ENCODE data around the gene FASTKD1.
"Not testable (repeated sequence)": the region's sequence is repeated elsewhere in the genome, so short reads cannot be mapped to it uniquely, and the experiment has no call there.

FASTKD1 gene

GRCh38 chr2:169573160-169573973 is at the start of gene FASTKD1:
Gene FASTKD1, minus strand, starts transcription at chr2:169573865. Its CDS starts 1,836 bp downstream, at chr2:169572029.
- peak; percentile 89 for DNase-seq

- DNase-seq, result no peak
These were observed 49.6 kb upstream of the FASTKD1 start for GRCh38 chr2:169623235-169623634.

- no peak for DNase-seq
These were observed 46.8 kb upstream of the FASTKD1 start for GRCh38 chr2:169620509-169620908.

DNA sequence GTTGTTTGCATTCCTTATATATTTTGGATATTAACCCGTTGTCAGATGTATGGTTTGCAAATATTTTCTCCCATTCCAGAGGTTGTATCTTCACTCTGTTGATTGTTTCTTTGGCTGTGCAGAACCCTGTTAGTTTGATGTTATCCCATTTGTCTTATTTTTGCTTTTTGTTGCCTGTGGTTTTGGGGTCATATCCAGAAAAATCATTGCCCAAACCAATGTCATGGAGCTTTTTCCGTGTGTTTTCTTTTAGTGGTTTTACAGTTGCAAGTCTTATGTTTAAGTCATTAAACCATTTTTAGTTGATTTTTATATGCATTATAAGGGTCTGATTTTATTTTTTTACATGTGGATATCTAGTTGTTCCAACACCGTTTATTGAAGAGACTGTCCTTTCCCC is 46.3 kb upstream of the FASTKD1 start:
- DNase-seq, result no peak

GRCh38 chr2:169615982-169616381 is 42.3 kb upstream of the FASTKD1 start:
- not testable (repeated sequence) for DNase-seq

- no peak for DNase-seq
These were observed 40.2 kb upstream of the FASTKD1 start for GRCh38 chr2:169613876-169614275.

DNA sequence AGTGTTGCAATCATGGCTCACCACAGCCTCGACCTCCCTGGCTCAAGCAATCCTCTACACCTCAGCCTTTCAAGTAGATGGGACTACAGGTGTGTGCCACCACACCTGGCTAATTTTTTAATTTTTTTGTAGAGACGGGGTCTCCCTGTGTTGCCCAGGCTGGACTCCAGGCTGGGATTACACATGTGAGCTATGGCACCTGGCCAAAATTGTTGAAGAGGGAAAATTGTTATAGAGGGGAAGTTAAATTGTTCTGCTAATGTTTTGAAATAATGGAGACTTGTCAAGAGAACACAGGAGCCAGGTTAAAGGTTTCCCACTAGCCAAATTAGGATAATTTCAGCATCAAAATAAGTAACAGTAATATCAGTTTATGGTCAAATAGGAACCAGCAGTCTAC is 35.6 kb upstream of the FASTKD1 start:
- DNase-seq, result no peak

DNA sequence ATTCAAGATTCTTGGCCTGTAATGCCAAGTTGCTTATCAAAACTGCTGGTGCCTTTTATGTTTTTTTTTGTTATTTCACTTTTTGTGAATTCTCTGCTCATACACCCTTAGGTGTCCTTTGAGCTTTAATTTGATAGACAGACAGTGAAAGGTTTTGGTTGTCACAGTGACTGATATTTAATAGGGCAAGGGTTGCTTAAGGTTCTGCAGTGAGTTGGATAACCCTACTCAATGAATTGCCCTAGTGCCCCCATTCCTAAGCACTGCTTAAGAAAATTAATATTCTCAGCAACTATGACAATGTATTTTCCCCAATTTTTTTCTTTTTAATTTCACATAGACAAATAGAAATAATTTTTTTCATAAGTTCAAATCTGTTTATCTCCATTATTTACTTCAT is 25.9 kb upstream of the FASTKD1 start:
- DNase-seq, result no peak

- no peak for DNase-seq
These were observed 25.3 kb upstream of the FASTKD1 start for GRCh38 chr2:169598982-169599381.

GRCh38 chr2:169596546-169596945 is 22.9 kb upstream of the FASTKD1 start:
- not testable (repeated sequence) for DNase-seq

DNA sequence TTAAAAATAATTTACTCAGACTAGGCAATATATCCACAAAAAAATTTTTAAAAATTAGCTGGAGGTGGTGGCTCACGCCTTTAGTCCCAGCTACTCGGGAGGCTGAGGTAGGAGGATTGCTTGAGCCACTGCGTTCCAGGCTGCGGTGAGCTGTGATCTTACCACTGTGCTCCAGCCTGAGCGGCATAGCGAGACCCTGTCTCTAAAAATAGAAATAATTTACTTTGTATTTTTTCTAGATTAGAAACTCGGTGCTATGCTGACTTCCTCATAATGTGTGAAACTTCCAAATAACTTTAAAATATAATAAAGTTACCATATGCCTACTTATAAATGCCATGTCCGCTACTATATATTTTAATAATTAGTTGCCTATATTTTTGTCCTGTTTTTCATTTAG is 17.1 kb upstream of the FASTKD1 start:
- DNase-seq, result no peak

- no peak for DNase-seq
These were observed 12.0 kb upstream of the FASTKD1 start for GRCh38 chr2:169585673-169586072.

DNA sequence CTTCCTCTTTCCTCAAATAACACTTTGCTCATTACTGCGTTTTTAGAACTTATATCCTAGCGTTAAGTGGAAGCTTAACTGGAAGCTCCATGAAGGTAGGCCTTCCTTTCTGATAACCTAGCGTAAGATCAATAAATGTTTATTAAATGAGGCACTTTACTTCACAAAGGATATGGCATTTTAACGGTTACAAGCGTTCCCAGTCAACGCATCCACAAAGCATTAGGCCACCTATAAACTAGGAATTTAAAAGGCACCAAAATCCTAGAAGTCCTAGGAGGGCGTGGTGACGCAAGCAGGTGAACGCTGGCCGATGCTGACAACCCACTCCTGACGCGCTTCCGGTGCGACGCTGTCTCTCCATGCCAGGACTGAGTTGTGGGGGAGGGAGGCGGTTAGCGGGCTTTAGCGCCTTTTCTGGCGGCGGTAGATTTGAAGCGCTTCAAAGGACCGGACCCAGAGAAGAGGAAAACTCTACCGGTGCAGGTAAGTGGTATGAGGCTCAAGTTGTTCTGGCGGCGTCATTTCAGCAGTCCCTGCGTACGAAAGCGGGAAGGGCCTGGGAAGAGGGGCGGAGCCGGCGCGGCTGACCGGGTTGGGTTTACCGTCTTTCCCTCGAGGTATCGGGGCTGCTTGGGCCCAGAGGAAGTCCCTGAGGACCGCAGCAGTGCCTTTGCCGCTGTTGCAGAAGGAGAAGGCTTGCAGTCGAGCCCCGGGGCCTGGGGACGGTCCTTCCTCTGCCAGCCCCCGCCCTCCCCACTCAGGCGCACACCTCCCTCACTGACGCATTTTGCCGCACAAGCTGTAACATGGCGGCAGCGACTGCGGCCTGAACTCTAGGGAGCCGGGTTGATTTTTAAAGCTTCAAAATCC is 10.6 kb upstream of the FASTKD1 start, which contains the start of gene PPIG:
PPIG (plus strand) TSS at position 347 of the 873 bp plus-strand sequence. CDS start 19,691 bp downstream, outside the sequence.
- peak; percentile 90 for DNase-seq

GRCh38 chr2:169583518-169583917 is 9.9 kb upstream of the FASTKD1 start:
- no peak for DNase-seq

GRCh38 chr2:169582552-169583266 is 9.0 kb upstream of the FASTKD1 start:
- DNase-seq, result not testable (repeated sequence)

DNA sequence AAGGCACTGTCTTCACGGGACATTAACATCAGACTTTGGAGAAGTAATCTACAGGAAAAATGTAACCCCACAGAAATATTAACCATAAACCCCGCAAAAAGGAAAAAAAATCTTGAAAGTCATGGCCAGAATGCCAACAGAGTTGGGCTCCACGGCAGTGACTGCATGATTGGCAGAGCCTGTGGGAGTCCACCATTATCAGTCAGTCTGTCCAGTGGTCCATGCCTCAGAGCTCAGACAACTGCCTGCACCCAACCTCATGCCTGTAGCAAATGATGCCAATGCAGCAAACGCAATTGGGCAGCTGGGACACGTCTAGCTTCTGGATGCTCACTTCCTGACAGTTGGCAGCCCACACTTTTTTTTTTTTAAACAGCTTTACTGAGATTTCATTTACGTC is 5.4 kb upstream of the FASTKD1 start:
- no peak for DNase-seq

GRCh38 chr2:169575264-169575663 is 1.6 kb upstream of the FASTKD1 start:
- not testable (repeated sequence) for DNase-seq

DNA sequence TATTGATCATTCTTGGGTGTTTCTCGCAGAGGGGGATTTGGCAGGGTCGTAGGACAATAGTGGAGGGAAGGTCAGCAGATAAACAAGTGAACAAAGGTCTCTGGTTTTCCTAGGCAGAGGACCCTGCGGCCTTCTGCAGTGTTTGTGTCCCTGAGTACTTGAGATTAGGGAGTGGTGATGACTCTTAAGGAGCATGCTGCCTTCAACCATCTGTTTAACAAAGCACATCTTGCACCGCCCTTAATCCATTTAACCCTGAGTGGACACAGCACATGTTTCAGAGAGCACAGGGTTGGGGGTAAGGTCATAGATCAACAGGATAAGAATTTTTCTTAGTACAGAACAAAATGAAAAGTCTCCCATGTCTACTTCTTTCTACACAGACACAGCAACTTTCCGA is 874 bp upstream of the FASTKD1 start:
- not testable (repeated sequence) for DNase-seq

GRCh38 chr2:169573974-169574299 is 272 bp upstream of the FASTKD1 start:
- no peak for DNase-seq

- DNase-seq, result no peak
These were observed 875 bp downstream of the FASTKD1 start for GRCh38 chr2:169572821-169573159.

- DNase-seq, result no peak
These were observed 1.5 kb downstream of the FASTKD1 start for GRCh38 chr2:169572189-169572588.

- no peak for DNase-seq
These were observed 2.1 kb downstream of the FASTKD1 start for GRCh38 chr2:169571571-169571970.

GRCh38 chr2:169570752-169571151 is 2.9 kb downstream of the FASTKD1 start:
- DNase-seq, result not testable (repeated sequence)
